RKO (cell line): Measurements from ENCODE around the gene XRCC1.
"Not testable (repeated sequence)": the region's sequence is repeated elsewhere in the genome, so short reads cannot be mapped to it uniquely, and the experiment has no call there.

Experiments
- DNase-seq: peaks from one replicate; pipeline ENCODE4 v3.0.0-alpha.2; 2016; ENCODE audit warnings: low spot score

XRCC1 gene

GRCh38 chr19:43575156-43575950, at the start of gene XRCC1, which contains the start of gene PINLYP:
TSS of gene XRCC1 (minus strand) at chr19:43575527. CDS start at chr19:43575458, 69 bp downstream.
TSS of gene PINLYP (plus strand) at chr19:43575801. CDS start at chr19:43577192, 1,391 bp downstream.
- peak; percentile 98 for DNase-seq

DNA sequence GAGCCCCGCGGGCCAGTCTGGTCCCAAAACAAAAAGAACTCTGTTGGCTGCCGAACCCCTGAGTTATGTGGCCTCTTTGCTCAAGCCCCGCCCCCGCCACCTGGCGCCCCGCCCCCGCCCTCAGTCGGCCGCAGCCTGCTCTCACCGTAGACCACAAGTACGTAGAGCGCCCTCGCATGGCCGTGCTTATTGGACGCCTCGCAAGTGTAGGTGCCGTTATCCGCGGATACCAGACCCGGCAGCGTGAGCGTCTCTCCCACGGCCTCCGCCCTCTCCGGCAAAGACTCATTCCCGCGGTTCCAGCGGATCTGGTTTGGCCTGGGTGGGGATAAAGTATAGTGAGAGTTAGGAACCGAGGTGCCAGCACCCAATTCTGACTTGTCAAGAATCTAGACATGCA, 49.6 kb upstream of the XRCC1 start:
- no peak for DNase-seq

- DNase-seq = no peak
Measured at GRCh38 chr19:43623889-43624670, 48.8 kb upstream of the XRCC1 start.

GRCh38 chr19:43622956-43623355, 47.6 kb upstream of the XRCC1 start:
- no peak for DNase-seq

GRCh38 chr19:43622070-43622469, 46.7 kb upstream of the XRCC1 start:
- DNase-seq = no peak

GRCh38 chr19:43620061-43621001, 45.0 kb upstream of the XRCC1 start:
- DNase-seq = no peak

- peak; percentile 88 for DNase-seq
Measured at GRCh38 chr19:43619262-43620060, 44.1 kb upstream of the XRCC1 start, which contains the start of gene ZNF428. TSS of gene ZNF428 (minus strand) at chr19:43619629. CDS start at chr19:43614304, 5,325 bp downstream.

DNA sequence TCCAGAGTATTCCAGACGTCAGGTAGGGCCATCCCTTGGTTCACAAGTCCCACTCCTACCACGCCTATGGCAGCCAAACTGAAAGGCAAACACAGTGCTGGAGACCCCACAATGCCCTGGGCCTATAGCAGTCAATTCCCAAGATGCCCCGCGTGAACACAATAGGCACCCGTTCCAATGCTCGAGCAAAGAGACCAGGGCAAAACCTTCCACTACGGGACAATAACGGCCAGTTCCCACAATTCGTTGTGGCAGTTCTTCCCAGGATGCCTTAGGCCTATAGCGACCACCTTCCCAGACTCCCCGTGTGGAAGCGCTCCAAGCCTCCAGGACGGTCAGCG, 43.6 kb upstream of the XRCC1 start:
- DNase-seq = peak; percentile 43

- DNase-seq = no peak
Measured at GRCh38 chr19:43616954-43617353, 41.6 kb upstream of the XRCC1 start.

GRCh38 chr19:43616306-43616705, 41.0 kb upstream of the XRCC1 start:
- no peak for DNase-seq

DNA sequence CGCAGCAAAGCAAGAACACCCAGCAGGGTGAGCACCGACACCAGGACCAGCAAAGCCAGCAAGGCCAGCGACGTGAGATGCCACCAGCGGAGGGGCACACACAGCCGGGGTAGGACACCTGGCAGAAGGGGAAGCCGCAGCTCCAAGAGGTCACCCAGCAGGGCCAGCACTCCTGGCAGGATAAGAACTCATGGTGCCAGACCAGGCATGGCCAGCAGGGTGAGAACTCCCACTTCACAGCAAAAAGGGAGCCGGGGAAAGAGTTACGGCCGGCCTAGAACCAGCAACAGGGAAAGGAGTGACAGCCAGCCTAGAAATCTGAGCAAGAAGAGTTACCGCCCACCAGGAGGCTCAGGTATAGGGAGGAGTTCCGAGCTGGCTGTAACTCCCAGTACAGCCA, 37.0 kb upstream of the XRCC1 start:
- DNase-seq = no peak

DNA sequence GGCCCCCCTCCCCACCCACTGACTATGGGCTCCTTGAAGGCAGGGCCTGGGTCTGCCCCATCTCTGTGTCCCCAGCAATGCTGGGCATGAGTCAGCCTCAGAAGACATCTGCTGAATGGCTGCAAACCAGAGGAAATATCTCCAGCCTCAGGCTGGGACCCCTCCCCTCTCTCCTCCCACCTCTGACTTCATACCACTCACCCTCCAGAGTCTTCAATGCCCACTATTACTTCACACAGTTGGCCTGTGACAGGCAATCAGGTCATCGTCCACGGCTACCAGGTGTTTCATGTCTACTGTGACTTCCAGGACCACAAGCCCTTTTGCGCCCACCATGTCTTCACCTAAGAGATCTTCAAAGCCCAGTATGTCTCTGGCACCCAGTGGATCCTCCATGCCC, 36.5 kb upstream of the XRCC1 start, which contains the start of gene SRRM5:
TSS of gene SRRM5 (plus strand) at position 301 of the 400 bp plus-strand sequence. CDS start at position 335, 34 bp downstream.
- no peak for DNase-seq

- DNase-seq = no peak
Measured at GRCh38 chr19:43610493-43610892, 35.2 kb upstream of the XRCC1 start.

GRCh38 chr19:43609872-43610271, 34.5 kb upstream of the XRCC1 start:
- no peak for DNase-seq

DNA sequence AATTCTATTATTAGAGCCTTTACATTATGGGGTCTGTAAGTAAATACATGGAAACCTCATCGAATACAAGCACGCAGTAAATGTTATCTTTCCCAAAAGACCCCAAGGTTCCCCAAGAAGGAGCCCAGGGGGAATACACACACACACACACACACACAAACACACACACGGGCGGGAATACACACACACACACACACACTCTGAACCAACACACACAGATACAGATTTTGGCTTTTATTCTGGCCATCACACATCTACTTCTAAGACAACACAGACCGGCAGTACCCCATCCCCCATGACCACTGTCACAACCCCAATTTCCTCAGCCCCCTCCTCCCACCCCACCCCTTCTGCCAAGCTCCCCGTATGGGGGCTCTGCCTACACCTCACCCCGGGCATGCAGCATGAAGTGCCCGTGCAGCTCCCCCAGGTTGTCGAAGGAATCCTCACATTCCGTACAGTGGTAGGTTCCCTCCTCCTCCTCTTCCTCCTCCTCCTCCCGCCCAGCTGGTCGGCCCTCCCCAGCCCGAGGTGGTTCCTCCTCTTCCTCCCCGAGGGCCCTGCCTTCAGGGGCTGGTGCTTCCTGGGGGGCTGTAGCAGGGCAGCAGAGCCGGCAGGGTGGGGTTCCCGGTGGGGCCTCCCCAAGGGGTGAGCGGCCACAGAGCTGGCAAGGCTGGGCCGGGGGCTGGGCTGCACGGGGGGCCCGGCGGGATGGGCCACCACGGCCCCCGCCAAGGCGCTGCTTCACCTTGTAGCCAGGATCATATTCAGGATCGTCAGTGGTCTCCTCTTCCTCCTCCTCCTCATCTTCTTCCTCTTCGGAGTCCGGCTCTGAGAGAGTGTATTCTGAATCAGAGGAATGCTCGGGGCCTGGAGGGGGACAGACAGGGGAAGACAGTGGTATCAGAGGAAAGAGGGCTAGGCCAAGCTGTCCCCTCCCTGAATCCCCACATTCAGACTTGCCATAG, 32.2 kb upstream of the XRCC1 start:
- DNase-seq = no peak

- no peak for DNase-seq
Measured at GRCh38 chr19:43606569-43607229, 31.4 kb upstream of the XRCC1 start.

DNA sequence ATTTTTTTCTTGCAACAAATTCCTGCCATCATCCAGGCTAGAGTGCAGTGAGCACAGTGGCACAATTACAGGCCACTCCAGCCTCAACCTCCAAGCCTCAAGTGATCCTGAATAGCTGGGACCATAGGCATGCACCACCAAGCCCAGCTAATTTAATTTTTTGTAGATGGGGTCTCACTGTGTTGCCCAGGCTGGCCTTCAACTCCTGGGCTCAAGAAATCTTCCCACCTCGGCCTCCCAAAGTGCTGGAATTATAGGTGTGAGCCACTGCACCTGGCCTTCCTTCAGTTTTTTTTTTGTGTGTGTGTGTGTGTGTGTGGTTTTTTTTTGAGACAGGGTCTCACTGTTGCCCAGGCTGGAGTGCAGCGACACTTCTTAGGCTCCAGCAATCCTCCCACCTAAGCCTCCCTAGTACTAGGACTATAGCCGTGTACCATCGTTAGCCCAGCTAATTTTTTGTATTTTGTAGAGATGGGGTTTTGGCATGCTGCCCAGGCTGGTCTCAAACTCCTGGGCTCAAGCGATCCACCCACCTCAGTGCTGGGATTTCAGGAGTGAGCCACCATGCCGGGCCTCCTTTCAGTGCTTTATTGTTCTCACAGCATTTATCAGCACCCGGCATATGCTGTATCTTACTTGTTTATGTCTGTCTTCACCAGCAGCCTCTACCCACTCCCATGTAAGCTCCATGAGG, 30.7 kb upstream of the XRCC1 start:
- no peak for DNase-seq

- not testable (repeated sequence) for DNase-seq
Measured at GRCh38 chr19:43600326-43600725, 25.0 kb upstream of the XRCC1 start.
